ENCODE data around the gene STEAP3. TPM values are rescaled to one million over a fixed set of nuclear protein-coding genes. Genes with fewer than 3 reads are reported as not detected.
"Not testable (repeated sequence)": the region's sequence is repeated elsewhere in the genome, so short reads cannot be mapped to it uniquely, and the experiment has no call there.

STEAP3 gene
- total RNA-seq, 1 donor from 2014 or later: 44.6 TPM

GRCh38 chr2:119276864-119277263 is 53.2 kb downstream of the STEAP3 start:
- H3K36me3 Mint-ChIP-seq (ENCODE audit: low read depth): no peaks in the 10 kb centered on the region
- TF ChIP-seq, protein P1, sequence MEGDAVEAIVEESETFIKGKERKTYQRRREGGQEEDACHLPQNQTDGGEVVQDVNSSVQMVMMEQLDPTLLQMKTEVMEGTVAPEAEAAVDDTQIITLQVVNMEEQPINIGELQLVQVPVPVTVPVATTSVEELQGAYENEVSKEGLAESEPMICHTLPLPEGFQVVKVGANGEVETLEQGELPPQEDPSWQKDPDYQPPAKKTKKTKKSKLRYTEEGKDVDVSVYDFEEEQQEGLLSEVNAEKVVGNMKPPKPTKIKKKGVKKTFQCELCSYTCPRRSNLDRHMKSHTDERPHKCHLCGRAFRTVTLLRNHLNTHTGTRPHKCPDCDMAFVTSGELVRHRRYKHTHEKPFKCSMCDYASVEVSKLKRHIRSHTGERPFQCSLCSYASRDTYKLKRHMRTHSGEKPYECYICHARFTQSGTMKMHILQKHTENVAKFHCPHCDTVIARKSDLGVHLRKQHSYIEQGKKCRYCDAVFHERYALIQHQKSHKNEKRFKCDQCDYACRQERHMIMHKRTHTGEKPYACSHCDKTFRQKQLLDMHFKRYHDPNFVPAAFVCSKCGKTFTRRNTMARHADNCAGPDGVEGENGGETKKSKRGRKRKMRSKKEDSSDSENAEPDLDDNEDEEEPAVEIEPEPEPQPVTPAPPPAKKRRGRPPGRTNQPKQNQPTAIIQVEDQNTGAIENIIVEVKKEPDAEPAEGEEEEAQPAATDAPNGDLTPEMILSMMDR (IDR thresholded peaks at IDR 0.05): no peak
- no peak overlapping the region for H3K27ac Mint-ChIP-seq (ENCODE audit: unreplicated experiment)
- no peaks in the 10 kb centered on the region for H3K27me3 Mint-ChIP-seq (ENCODE audit: low read depth)
- H3K9me3 Mint-ChIP-seq (ENCODE audit: low read depth): no peaks in the 10 kb centered on the region
- no peak for DNase-seq (ENCODE audit: low spot score)
- H3K4me1 Mint-ChIP-seq (ENCODE audit: low read depth): peaks cover 10% of the 10 kb centered on the region
- no peak overlapping the region for H3K4me3 Mint-ChIP-seq (ENCODE audit: unreplicated experiment)

GRCh38 chr2:119278385-119278784 is 54.8 kb downstream of the STEAP3 start:
- not testable (repeated sequence) for DNase-seq (ENCODE audit: low spot score); H3K9me3 Mint-ChIP-seq (ENCODE audit: low read depth); H3K27ac Mint-ChIP-seq (ENCODE audit: unreplicated experiment); H3K4me3 Mint-ChIP-seq (ENCODE audit: unreplicated experiment); H3K27me3 Mint-ChIP-seq (ENCODE audit: low read depth); H3K36me3 Mint-ChIP-seq (ENCODE audit: low read depth)
- peaks cover 16% of the 10 kb centered on the region for H3K4me1 Mint-ChIP-seq (ENCODE audit: low read depth)

DNA sequence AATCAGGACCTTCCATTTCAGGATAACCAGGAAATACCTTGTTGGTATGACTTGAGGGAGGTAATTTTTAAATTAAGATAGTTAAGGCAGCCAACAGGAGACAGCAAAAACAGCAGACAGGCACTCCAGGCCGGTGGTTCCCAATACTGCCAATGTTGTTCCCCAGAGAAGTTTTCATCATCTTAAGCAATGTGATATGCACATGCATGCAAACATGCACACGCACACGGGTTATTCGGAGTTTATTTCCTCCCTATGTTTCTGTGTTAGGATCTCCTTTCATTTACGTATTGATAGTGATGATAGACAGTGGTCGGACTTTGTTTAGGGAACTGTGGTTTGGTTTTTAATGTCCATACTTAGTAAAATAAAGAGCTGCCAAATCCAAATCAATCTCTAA is 55.3 kb downstream of the STEAP3 start:
- peaks cover 18% of the 10 kb centered on the region for H3K4me1 Mint-ChIP-seq (ENCODE audit: low read depth)
- no peaks in the 10 kb centered on the region for H3K27me3 Mint-ChIP-seq (ENCODE audit: low read depth)
- H3K27ac Mint-ChIP-seq (ENCODE audit: unreplicated experiment): no peak overlapping the region
- TF ChIP-seq, protein P1 (IDR thresholded peaks at IDR 0.05): no peak
- no peaks in the 10 kb centered on the region for H3K9me3 Mint-ChIP-seq (ENCODE audit: low read depth)
- H3K36me3 Mint-ChIP-seq (ENCODE audit: low read depth): no peaks in the 10 kb centered on the region
- no peak for DNase-seq (ENCODE audit: low spot score)
- H3K4me3 Mint-ChIP-seq (ENCODE audit: unreplicated experiment): no peak overlapping the region

DNA sequence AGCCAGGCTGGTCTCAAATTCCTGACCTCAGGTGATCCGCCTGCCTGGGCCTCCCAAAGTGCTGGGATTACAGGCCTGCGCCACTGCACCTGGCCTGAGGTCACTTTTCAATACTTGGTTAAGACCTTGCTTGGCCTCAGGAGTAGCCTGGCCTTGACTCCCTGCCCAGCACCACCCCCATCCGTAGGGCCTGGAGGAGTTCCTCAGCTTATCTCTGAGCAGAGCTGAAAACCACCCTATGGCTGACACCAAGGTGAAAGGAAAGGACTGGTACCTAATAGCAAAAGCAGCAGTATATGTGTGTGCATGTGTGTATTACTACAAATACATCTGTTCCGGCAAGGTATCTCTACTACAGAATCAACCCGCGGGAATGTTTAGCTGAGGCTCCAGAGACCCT is 56.0 kb downstream of the STEAP3 start:
- no peak for DNase-seq (ENCODE audit: low spot score)
- H3K27me3 Mint-ChIP-seq (ENCODE audit: low read depth): no peaks in the 10 kb centered on the region
- H3K36me3 Mint-ChIP-seq (ENCODE audit: low read depth): no peaks in the 10 kb centered on the region
- no peak overlapping the region for H3K4me3 Mint-ChIP-seq (ENCODE audit: unreplicated experiment)
- no peaks in the 10 kb centered on the region for H3K9me3 Mint-ChIP-seq (ENCODE audit: low read depth)
- H3K4me1 Mint-ChIP-seq (ENCODE audit: low read depth): peaks cover 21% of the 10 kb centered on the region
- no peak overlapping the region for H3K27ac Mint-ChIP-seq (ENCODE audit: unreplicated experiment)
- TF ChIP-seq, protein P1 (IDR thresholded peaks at IDR 0.05): no peak

DNA sequence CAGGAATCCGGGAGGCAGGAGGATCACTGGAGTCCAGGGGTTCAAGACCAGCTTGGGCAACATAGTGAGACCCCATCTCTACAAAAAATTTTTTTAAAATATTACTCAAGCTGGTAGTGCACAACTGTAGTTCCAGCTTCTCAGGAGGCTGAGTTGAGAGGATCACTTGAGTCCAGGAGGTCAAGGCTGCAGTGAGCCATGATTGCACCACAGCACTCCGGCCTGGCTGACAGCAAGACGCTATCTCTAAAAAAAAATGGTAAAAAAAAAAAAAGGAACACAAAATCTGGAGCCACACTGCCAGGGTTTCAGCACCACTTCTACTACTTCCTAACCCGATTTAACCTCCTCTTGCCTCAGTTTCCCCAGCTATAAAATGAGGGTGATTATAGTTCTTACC is 57.0 kb downstream of the STEAP3 start:
- no peak for DNase-seq (ENCODE audit: low spot score)
- no peak overlapping the region for H3K27ac Mint-ChIP-seq (ENCODE audit: unreplicated experiment)
- TF ChIP-seq, protein P1 (IDR thresholded peaks at IDR 0.05): no peak
- H3K4me3 Mint-ChIP-seq (ENCODE audit: unreplicated experiment): no peak overlapping the region
- no peaks in the 10 kb centered on the region for H3K9me3 Mint-ChIP-seq (ENCODE audit: low read depth)
- no peaks in the 10 kb centered on the region for H3K27me3 Mint-ChIP-seq (ENCODE audit: low read depth)
- peaks cover 21% of the 10 kb centered on the region for H3K4me1 Mint-ChIP-seq (ENCODE audit: low read depth)
- no peaks in the 10 kb centered on the region for H3K36me3 Mint-ChIP-seq (ENCODE audit: low read depth)

GRCh38 chr2:119282146-119282995 is 58.7 kb downstream of the STEAP3 start:
- TF ChIP-seq, protein P1 (IDR thresholded peaks at IDR 0.05): no peak
- Mint-ChIP-seq H3K9me3 (ENCODE audit: low read depth) (no peaks in the 10 kb centered on the region), H3K36me3 (ENCODE audit: low read depth) (peaks cover 6% of the 10 kb centered on the region), H3K27me3 (ENCODE audit: low read depth) (no peaks in the 10 kb centered on the region), H3K27ac (ENCODE audit: unreplicated experiment) (no peak overlapping the region), H3K4me1 (ENCODE audit: low read depth) (peaks cover 12% of the 10 kb centered on the region), H3K4me3 (ENCODE audit: unreplicated experiment) (no peak overlapping the region)
- no peak for DNase-seq (ENCODE audit: low spot score)
